Right lobe of liver (tissue), 4 donors: ENCODE measurements around the gene PHLDA2.

Experiments
- POLR2A ChIP-seq: fragments of 450-650 bp; IDR thresholded peaks from one replicate; pipeline ENCODE4 v1.6.1; 2017; ENCODE audit warnings: antibody characterized with exemption, mild to moderate bottlenecking
- TF ChIP-seq, protein P1 (sequence below), 4 donors: fragments of 200-600 bp in 3 of 4; fragments of 450-650 bp in 1 of 4; IDR thresholded peaks; one replicate each; pipeline versions ENCODE4 v1.5.1 to v1.8.0; 2016 to 2022; ENCODE audit warnings: antibody characterized with exemption in 4 of 4, mild to moderate bottlenecking in 2 of 4
- donor health status: DM: no; HTN: no; CAD: no.
- donor health status: DM: no; HTN: no; CAD: no.
- donor health status: DM: no; HTN: yes; CAD: no.

DNA sequence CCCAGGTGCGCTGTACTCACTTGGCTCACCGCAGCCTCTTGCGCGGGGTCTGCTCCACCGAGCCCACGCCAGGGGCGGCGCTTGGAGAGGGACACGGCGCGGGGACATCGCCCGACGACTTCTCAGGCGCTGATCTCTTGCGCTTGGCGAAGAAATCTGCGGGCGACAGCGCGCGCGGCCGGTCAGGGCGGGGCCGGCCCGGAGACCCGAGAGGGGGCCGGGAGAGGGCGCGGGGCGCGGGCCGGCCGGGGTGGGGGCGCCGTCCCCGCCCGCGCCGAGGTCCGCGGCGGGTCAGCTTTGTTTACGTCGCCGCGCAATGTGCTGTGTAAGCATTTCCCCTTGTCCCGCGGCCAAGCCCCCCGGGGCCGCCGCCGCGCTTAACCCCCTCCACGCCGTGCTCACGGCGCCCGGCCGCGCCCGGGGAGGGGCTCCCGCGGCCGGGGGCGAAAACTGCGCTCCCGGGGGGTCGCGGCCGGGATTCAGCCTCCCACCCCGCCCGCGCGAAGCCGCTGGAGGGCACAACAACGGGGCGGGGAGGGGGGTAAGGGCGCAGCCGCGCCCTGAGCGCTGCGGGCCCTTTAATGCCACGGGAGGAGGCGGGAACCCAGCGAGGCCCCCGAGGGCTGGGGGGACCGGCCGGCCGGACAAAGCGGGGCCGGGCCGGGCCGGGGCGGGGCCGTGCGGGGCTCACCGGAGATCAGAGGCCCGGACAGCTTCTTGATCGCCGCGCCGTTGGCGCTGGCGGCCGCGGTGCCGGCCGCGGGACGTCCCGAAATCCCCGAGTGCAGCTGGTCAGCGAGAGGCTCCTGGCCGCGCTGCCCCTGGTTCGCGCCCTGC lies 45.0 kb downstream of the PHLDA2 start:
- TF ChIP-seq, protein P1, sequence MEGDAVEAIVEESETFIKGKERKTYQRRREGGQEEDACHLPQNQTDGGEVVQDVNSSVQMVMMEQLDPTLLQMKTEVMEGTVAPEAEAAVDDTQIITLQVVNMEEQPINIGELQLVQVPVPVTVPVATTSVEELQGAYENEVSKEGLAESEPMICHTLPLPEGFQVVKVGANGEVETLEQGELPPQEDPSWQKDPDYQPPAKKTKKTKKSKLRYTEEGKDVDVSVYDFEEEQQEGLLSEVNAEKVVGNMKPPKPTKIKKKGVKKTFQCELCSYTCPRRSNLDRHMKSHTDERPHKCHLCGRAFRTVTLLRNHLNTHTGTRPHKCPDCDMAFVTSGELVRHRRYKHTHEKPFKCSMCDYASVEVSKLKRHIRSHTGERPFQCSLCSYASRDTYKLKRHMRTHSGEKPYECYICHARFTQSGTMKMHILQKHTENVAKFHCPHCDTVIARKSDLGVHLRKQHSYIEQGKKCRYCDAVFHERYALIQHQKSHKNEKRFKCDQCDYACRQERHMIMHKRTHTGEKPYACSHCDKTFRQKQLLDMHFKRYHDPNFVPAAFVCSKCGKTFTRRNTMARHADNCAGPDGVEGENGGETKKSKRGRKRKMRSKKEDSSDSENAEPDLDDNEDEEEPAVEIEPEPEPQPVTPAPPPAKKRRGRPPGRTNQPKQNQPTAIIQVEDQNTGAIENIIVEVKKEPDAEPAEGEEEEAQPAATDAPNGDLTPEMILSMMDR (IDR thresholded peaks at IDR 0.05): no peak
- TF ChIP-seq POLR2A: no peak
